CD4-positive, alpha-beta T cell (primary cell): ENCODE data around the gene LTO1. TPM values are rescaled to one million over a fixed set of nuclear protein-coding genes. Genes with fewer than 3 reads are reported as not detected.

Experiments used
- ATAC-seq: fragments of 200-7000 bp; cut with Tn5 transposase; one replicate; pipeline ENCODE4 v1.10.0; 2022; ENCODE audit warnings: mild to moderate bottlenecking; ENCODE audit not compliant: poor library complexity
- CTCF ChIA-PET: fragments of 350-600 bp; sonication (Branson Sonifier 250); formaldehyde crosslinking; loops from one replicate; lab custom pipeline; 2021; ENCODE audit warnings: antibody characterized with exemption, inconsistent platforms; lab: Charles Lee
- POLR2A ChIA-PET: fragments of 350-600 bp; sonication (Branson Sonifier 250); formaldehyde crosslinking; loops from one replicate; lab custom pipeline; 2021; ENCODE audit warnings: antibody characterized with exemption, inconsistent platforms; lab: Charles Lee
- DNase-seq, 14 experiments: peaks; one replicate each; pipeline ENCODE4 v3.0.0-alpha.2; 2013 to 2020; ENCODE audit warnings: mixed read lengths in 2 of 14
- H3K27ac ChIP-seq, 2 donors: one replicate each; pipeline versions ENCODE4 v1.5.1 to v1.7.0; 2013; ENCODE audit warnings: low read length in 2 of 2, low read depth in 1 of 2, mild to moderate bottlenecking in 1 of 2
- H3K27me3 ChIP-seq, 2 experiments: 1 replicate in 1 of 2; 2 replicates in 1 of 2; pipeline versions ENCODE4 v1.6.1 to v1.7.0; 2013; ENCODE audit warnings: low read length in 2 of 2, control low read depth in 1 of 2, mild to moderate bottlenecking in 1 of 2, moderate library complexity in 1 of 2; ENCODE audit not compliant: insufficient read depth in 2 of 2, control insufficient read depth in 1 of 2
- H3K36me3 ChIP-seq: one replicate; pipeline ENCODE4 v1.6.1; 2013; ENCODE audit warnings: low read length, control low read depth; ENCODE audit not compliant: insufficient read depth
- H3K4me1 ChIP-seq: one replicate; pipeline ENCODE4 v1.6.1; 2013; ENCODE audit warnings: low read length, control low read depth; ENCODE audit not compliant: insufficient read depth
- H3K4me3 ChIP-seq: one replicate; pipeline ENCODE4 v1.5.1; 2013; ENCODE audit warnings: mild to moderate bottlenecking, low read length, moderate library complexity
- H3K9me3 ChIP-seq, 2 experiments: 1 replicate in 1 of 2; 2 replicates in 1 of 2; pipeline versions ENCODE4 v1.6.1 to v1.7.0; 2013; ENCODE audit warnings: low read length in 2 of 2, mild to moderate bottlenecking in 2 of 2, control low read depth in 1 of 2, moderate library complexity in 1 of 2; ENCODE audit not compliant: control insufficient read depth in 1 of 2, insufficient read depth in 1 of 2
- H3K27ac Mint-ChIP-seq: one replicate; pipeline ENCODE4 v1.8.0; 2020; ENCODE audit warnings: mixed read lengths
- H3K27me3 Mint-ChIP-seq: one replicate; pipeline ENCODE4 v1.8.0; 2021; ENCODE audit warnings: mixed read lengths
- H3K36me3 Mint-ChIP-seq: one replicate; pipeline ENCODE4 v1.8.0; 2021; ENCODE audit warnings: low read depth, mixed read lengths
- H3K4me1 Mint-ChIP-seq: one replicate; pipeline ENCODE4 v1.8.0; 2021; ENCODE audit warnings: low read depth, mixed read lengths
- H3K4me3 Mint-ChIP-seq: one replicate; pipeline ENCODE4 v1.8.0; 2020; ENCODE audit warnings: mild to moderate bottlenecking, mixed read lengths
- H3K9me3 Mint-ChIP-seq: one replicate; pipeline ENCODE4 v1.8.0; 2020; ENCODE audit warnings: mixed read lengths
- CTCF ChIP-seq: fragments of 200-600 bp; IDR thresholded peaks from one replicate; pipeline ENCODE4 v1.8.0; 2022; ENCODE audit warnings: antibody characterized with exemption, mild to moderate bottlenecking
- intact Hi-C, 2 experiments: fragments of 100-400 bp; cut with DNase I in 1 of 2; cut with micrococcal nuclease in 1 of 2; formaldehyde crosslinking; loops; one replicate each; pipeline versions ENCODE4 v1.15.1 to v1.9.0; 2023 to 2025; cut with DNase I, micrococcal nuclease
- total RNA-seq, 174 experiments: library from RNA in 2 of 174; stranded (reverse) in 2 of 174; gene quantifications; one replicate each; pipeline ENCODE4 v1.2.3 and lab custom pipeline; 2021 to 2026

The LTO1 gene
- total RNA-seq, 2 experiments from 2014 or later, result 33.5 to 35.5 TPM

GRCh38 chr11:69662021-69662698, 13.0 kb downstream of the LTO1 start:
- Mint-ChIP-seq H3K4me3 (no peak overlapping the region), H3K36me3 (peaks cover 41% of the 10 kb centered on the region), H3K9me3 (no peaks in the 10 kb centered on the region), H3K27me3 (no peaks in the 10 kb centered on the region), H3K4me1 (no peaks in the 10 kb centered on the region), H3K27ac (no peak overlapping the region)
- no peak for TF ChIP-seq CTCF
- Histone ChIP-seq H3K4me1 (no peaks in the 10 kb centered on the region), H3K36me3 (peaks cover 27% of the 10 kb centered on the region), H3K27ac (no peak overlapping the region), H3K27me3 (no peaks in the 10 kb centered on the region), H3K9me3 (no peaks in the 10 kb centered on the region), H3K4me3 (no peak overlapping the region)
- intact Hi-C loops, result no loop called here
- ChIA-PET CTCF (interaction anchor here (1.0 to 1.7 kb wide), 2 partner anchors 8 to 14 kb away, joined by 4 to 5 read pairs; no protein-coding TSS in a partner anchor), POLR2A (no interaction called here)
- ATAC-seq (no peak), DNase-seq (peak in 1 of 14 experiments; percentile 27)

- intact Hi-C loops, result no loop called here
- TF ChIP-seq CTCF, result no peak
- no peak for DNase-seq
- Mint-ChIP-seq H3K27ac (no peak overlapping the region), H3K36me3 (peaks cover 40% of the 10 kb centered on the region), H3K9me3 (no peaks in the 10 kb centered on the region), H3K4me1 (no peaks in the 10 kb centered on the region), H3K27me3 (no peaks in the 10 kb centered on the region), H3K4me3 (no peak overlapping the region)
- no peak for ATAC-seq
- ChIA-PET POLR2A (no interaction called here), CTCF (interaction anchor here (1.7 kb wide), 1 partner anchor 9 kb away, joined by 4 read pairs; no protein-coding TSS in a partner anchor)
- H3K27me3 ChIP-seq, result no peaks in the 10 kb centered on the region
- H3K9me3 ChIP-seq, result no peaks in the 10 kb centered on the region
- H3K4me1 ChIP-seq, result no peaks in the 10 kb centered on the region
- H3K27ac ChIP-seq, result no peak overlapping the region
- H3K36me3 ChIP-seq, result peaks cover 21% of the 10 kb centered on the region
- no peak overlapping the region for H3K4me3 ChIP-seq
Measured at GRCh38 chr11:69661413-69661715, 13.8 kb downstream of the LTO1 start.

DNA sequence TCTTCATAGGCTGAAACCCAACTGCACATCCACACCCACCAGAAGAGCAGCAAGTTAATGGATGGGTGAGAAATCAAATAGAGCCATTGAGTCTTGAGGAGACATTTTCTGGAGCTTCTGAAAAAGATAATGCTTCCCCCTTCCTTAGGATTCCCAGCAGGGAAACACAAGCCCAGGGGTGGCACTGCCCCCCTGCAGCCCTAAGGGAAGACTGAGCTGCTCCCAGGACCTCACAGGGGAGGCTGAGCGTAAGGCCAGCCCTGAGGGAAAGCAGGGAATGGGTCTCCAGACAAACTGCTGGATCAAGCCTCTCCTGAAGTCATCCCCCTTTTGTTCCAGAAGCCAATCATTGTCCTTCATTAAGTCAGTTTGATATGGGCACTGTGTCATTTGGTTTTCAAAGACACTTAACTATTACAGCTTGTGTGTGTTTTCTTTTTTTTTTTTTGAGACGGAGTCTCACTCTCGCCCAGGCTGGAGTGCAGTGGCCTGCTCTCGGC, 15.1 kb downstream of the LTO1 start:
- no peak overlapping the region for H3K4me3 ChIP-seq
- no peaks in the 10 kb centered on the region for H3K4me1 ChIP-seq
- POLR2A ChIA-PET, result no interaction called here
- no peaks in the 10 kb centered on the region for H3K4me1 Mint-ChIP-seq
- H3K27me3 Mint-ChIP-seq, result no peaks in the 10 kb centered on the region
- no peaks in the 10 kb centered on the region for H3K9me3 Mint-ChIP-seq
- ATAC-seq, result no peak
- H3K27ac Mint-ChIP-seq, result no peak overlapping the region
- H3K36me3 ChIP-seq, result peaks cover 16% of the 10 kb centered on the region
- H3K27ac ChIP-seq, result no peak overlapping the region
- intact Hi-C loops, result no loop called here
- H3K9me3 ChIP-seq, result no peaks in the 10 kb centered on the region
- H3K27me3 ChIP-seq, result no peaks in the 10 kb centered on the region
- DNase-seq, result peak in 1 of 14 experiments; percentile 11
- CTCF ChIA-PET, result interaction anchor here (1.0 kb wide), 1 partner anchor 10 kb away, joined by 3 read pairs; no protein-coding TSS in a partner anchor
- TF ChIP-seq CTCF, result no peak
- no peak overlapping the region for H3K4me3 Mint-ChIP-seq
- peaks cover 33% of the 10 kb centered on the region for H3K36me3 Mint-ChIP-seq
